ENCODE results near the gene HIRIP3.

HIRIP3 gene

DNA sequence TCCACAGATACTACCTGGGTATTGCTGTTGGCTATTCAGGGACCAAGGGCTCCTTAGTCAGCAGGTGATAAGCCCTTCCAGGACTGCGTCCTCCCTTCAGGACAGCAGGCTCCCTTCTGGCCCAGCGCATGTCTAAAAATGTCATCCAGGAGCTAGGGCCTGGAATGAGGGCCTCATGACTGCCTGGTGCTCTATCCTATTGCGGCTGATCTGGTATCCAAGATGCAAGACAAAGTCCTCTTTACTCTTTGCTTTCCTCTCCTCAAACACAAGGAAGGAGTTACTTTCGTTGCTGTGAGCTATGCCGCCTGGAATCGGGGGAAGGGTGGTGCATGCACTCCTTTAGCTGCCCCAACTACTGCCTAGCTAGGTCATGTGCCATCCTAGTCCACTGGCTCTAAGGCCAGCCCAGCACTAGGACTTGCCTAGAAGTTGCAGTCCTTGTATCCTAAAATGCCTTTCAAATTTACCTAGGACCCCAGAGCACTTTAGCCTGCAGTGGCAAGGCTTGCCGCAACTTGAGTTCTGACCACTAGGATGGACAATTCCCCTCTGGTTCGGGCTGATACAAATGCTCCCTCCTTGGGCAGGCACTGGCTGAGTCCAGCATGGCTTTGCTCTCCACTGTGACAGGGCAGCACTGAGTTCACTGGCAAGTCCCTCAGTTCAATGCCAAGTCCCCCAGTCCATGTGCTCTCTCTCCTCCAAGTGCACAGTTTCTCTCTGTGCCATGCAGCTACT, 43.6 kb downstream of the HIRIP3 start:
- no peak for DNase-seq

DNA sequence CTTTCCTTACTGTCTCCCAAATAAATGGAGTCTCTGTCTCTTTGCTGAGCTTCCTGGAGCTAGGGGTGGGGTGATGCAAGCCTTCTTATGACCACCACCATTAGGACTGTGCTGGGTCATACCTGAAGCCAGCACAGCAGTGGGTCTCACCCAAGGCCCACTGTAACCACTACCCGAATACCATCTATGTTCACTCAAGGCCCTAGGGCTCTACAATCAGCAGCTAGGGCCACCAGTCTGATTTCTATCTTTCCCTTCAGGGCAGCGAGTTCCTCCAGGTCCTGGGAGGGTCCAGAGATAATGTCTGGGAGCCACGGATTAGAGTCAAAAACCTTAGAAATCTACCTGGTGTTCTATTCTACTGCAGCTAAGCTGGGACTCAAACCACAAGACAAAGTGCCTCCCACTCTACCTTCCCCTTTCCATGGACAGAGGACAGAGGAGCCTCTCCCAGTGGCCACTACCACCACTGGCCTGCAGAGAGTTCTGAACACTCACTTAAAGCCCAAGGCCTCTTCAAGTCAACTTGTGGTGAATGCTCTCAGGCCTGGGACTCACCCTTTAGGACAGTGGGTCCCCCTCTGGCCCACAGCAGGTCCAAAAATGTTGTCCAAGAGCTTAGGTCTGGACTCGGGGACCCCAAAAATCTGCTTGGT, 44.5 kb downstream of the HIRIP3 start:
- DNase-seq = no peak

- no peak for DNase-seq
Measured at GRCh38 chr16:29947897-29948296, 47.5 kb downstream of the HIRIP3 start.

DNA sequence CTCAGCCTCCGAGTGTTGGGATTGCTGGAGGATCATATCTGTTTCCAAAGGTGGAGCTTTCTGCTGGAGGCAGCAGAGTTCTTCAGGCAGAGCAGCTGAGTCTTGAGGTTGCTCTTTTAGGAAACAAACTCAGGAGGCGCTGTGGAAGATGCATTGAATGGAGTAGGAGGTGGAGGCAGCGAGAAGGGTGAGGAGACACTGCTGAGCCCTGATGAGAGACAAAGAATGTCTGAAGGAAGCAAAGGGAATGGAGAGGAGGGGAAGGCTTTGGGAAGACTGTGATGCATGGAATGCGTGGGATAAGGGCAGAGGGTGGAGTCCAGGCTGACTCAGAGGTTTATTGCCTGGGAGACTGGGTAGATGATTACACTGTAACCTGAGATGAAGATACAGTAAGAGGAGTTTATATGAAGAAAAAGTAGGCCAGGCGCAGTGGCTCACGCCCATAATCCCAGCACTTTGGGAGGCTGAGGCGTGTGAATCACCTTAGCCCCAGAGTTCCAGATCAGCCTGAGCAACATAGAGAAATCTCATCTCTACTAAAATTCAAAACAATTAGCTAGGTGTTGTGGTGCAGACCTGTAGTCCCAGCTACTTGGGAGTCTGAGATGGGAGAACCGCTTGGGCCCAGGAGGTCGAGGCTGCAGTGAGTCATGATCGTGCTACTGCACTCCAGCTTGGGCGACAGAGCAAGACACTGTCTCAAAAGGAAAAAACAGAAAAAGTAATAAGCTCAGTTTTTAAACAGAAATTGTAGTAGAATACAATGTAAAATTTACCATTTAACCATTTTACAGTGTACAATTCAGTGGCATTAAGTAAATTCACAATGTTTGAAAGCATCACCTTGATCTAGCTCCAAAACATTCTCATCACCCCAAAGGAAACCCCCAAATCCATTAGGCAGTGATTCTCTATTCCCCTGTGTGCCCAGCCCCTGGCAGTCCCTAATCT, 51.3 kb downstream of the HIRIP3 start:
- DNase-seq = no peak
